H9 (cell line): ENCODE data around the gene RASGRF1. TPM values are rescaled to one million over a fixed set of nuclear protein-coding genes. Genes with fewer than 3 reads are reported as not detected.

ENCODE experiments used
- DNase-seq: peaks from one replicate; pipeline ENCODE4 v3.0.0-alpha.2; 2017
- H2AFZ ChIP-seq: one replicate; pipeline ENCODE4 v1.6.1; 2013; ENCODE audit warnings: mild to moderate bottlenecking, low read length, control low read depth, moderate library complexity
- H2AK5ac ChIP-seq: 2 replicates; pipeline ENCODE4 v1.6.1; 2013; ENCODE audit warnings: low read length, control low read depth, mixed read lengths; ENCODE audit not compliant: insufficient read length
- H2BK120ac ChIP-seq: one replicate; pipeline ENCODE4 v1.6.1; 2013; ENCODE audit warnings: low read depth, mild to moderate bottlenecking, low read length, control low read depth, inconsistent platforms; ENCODE audit not compliant: poor library complexity, severe bottlenecking
- H2BK12ac ChIP-seq: 2 replicates; pipeline ENCODE4 v1.6.1; 2013; ENCODE audit warnings: low read length, control low read depth, mixed read lengths, low read depth; ENCODE audit not compliant: insufficient read length
- H2BK15ac ChIP-seq: 2 replicates; pipeline ENCODE4 v1.6.1; 2013; ENCODE audit warnings: low read depth, low read length, control low read depth
- H2BK20ac ChIP-seq: one replicate; pipeline ENCODE4 v1.6.1; 2013; ENCODE audit warnings: low read depth, mild to moderate bottlenecking, low read length, control low read depth, inconsistent platforms; ENCODE audit not compliant: poor library complexity, severe bottlenecking
- H2BK5ac ChIP-seq: 2 replicates; pipeline ENCODE4 v1.6.1; 2013; ENCODE audit warnings: low read length, control low read depth, mixed read lengths; ENCODE audit not compliant: insufficient read length
- H3K14ac ChIP-seq: 2 replicates; pipeline ENCODE4 v1.6.1; 2013; ENCODE audit warnings: low read length, control low read depth; ENCODE audit not compliant: insufficient read depth
- H3K18ac ChIP-seq: 2 replicates; pipeline ENCODE4 v1.6.1; 2013; ENCODE audit warnings: low read depth, mild to moderate bottlenecking, mixed read lengths, low read length, control low read depth; ENCODE audit not compliant: insufficient read length
- H3K23ac ChIP-seq: 2 replicates; pipeline ENCODE4 v1.6.1; 2013; ENCODE audit warnings: low read length, control low read depth, mixed read lengths, low read depth; ENCODE audit not compliant: insufficient read length
- H3K23me2 ChIP-seq: 2 replicates; pipeline ENCODE4 v1.6.1; 2013; ENCODE audit warnings: low read depth, mild to moderate bottlenecking, mixed read lengths, low read length, control low read depth; ENCODE audit not compliant: insufficient read length, poor library complexity, severe bottlenecking
- H3K27ac ChIP-seq: 2 replicates; pipeline ENCODE4 v1.5.1; 2013; ENCODE audit warnings: low read length, control low read depth, mixed read lengths, low read depth; ENCODE audit not compliant: insufficient read length
- H3K27me3 ChIP-seq: 2 replicates; pipeline ENCODE4 v1.6.1; 2013; ENCODE audit warnings: low read length, control low read depth, inconsistent platforms; ENCODE audit not compliant: insufficient read depth
- H3K4ac ChIP-seq: 2 replicates; pipeline ENCODE4 v1.6.1; 2013; ENCODE audit warnings: low read depth, mild to moderate bottlenecking, control low read depth, inconsistent platforms, low read length, moderate library complexity
- H3K4me1 ChIP-seq: 2 replicates; pipeline ENCODE4 v1.6.1; 2013; ENCODE audit warnings: low read length, control low read depth, inconsistent platforms; ENCODE audit not compliant: insufficient read depth
- H3K4me2 ChIP-seq: 2 replicates; pipeline ENCODE4 v1.6.1; 2013; ENCODE audit warnings: low read length, control low read depth, mixed read lengths; ENCODE audit not compliant: insufficient read length, insufficient read depth
- H3K56ac ChIP-seq: 2 replicates; pipeline ENCODE4 v1.6.1; 2013; ENCODE audit warnings: low read depth, mild to moderate bottlenecking, mixed read lengths, low read length, control low read depth; ENCODE audit not compliant: insufficient read length
- H3K79me1 ChIP-seq: 2 replicates; pipeline ENCODE4 v1.6.1; 2013; ENCODE audit warnings: low read depth, mild to moderate bottlenecking, moderate library complexity, low read length, control low read depth, inconsistent platforms; ENCODE audit not compliant: insufficient read depth, poor library complexity, severe bottlenecking
- H3K79me2 ChIP-seq: 2 replicates; pipeline ENCODE4 v1.6.1; 2013; ENCODE audit warnings: low read length, control low read depth, inconsistent platforms; ENCODE audit not compliant: insufficient read depth
- H3K9ac ChIP-seq: 2 replicates; pipeline ENCODE4 v1.6.1; 2013; ENCODE audit warnings: low read length, control low read depth, mixed read lengths; ENCODE audit not compliant: insufficient read length; ENCODE audit errors: extremely low read depth
- H3K9me3 ChIP-seq: one replicate; pipeline ENCODE4 v1.6.1; 2013; ENCODE audit warnings: low read depth, low read length, inconsistent platforms; ENCODE audit not compliant: control insufficient read depth
- H3T11ph ChIP-seq: one replicate; pipeline ENCODE4 v1.6.1; 2013; ENCODE audit warnings: mild to moderate bottlenecking, low read length, control low read depth, inconsistent platforms
- H4K20me1 ChIP-seq: one replicate; pipeline ENCODE4 v1.6.1; 2013; ENCODE audit not compliant: control insufficient read depth, insufficient read length, insufficient read depth
- H4K5ac ChIP-seq: 2 replicates; pipeline ENCODE4 v1.6.1; 2013; ENCODE audit warnings: low read depth, mild to moderate bottlenecking, mixed read lengths, low read length, control low read depth; ENCODE audit not compliant: insufficient read length
- H4K8ac ChIP-seq: replicated peaks from 2 replicates; pipeline ENCODE4 v1.6.1; 2013; ENCODE audit warnings: low read length, control low read depth, mixed read lengths, low read depth; ENCODE audit not compliant: insufficient read length
- H4K91ac ChIP-seq: 2 replicates; pipeline ENCODE4 v1.6.1; 2013; ENCODE audit warnings: low read depth, mild to moderate bottlenecking, moderate library complexity, mixed read lengths, low read length, control low read depth; ENCODE audit not compliant: insufficient read length
- H3K27ac Mint-ChIP-seq, 3 experiments: 2 replicates in 2 of 3; 3 replicates in 1 of 3; pipeline ENCODE4 v1.8.0; 2020 to 2021; ENCODE audit warnings: mixed read lengths in 3 of 3, mild to moderate bottlenecking in 1 of 3, moderate library complexity in 1 of 3
- H3K27me3 Mint-ChIP-seq: 2 replicates; pipeline ENCODE4 v1.8.0; 2021; ENCODE audit warnings: low read depth, mild to moderate bottlenecking, moderate library complexity, mixed read lengths
- H3K36me3 Mint-ChIP-seq, 3 experiments: 2 replicates in 2 of 3; 3 replicates in 1 of 3; pipeline ENCODE4 v1.8.0; 2020 to 2021; ENCODE audit warnings: low read depth in 3 of 3, mixed read lengths in 3 of 3; ENCODE audit not compliant: insufficient read depth in 1 of 3
- H3K4me1 Mint-ChIP-seq, 2 experiments: 2 replicates each; pipeline ENCODE4 v1.8.0; 2020; ENCODE audit warnings: mixed read lengths in 2 of 2
- H3K4me3 Mint-ChIP-seq, 2 experiments: 2 replicates in 1 of 2; 3 replicates in 1 of 2; pipeline ENCODE4 v1.8.0; 2020 to 2021; ENCODE audit warnings: mild to moderate bottlenecking in 2 of 2, mixed read lengths in 2 of 2, moderate library complexity in 1 of 2
- H3K9me3 Mint-ChIP-seq, 2 experiments: 2 replicates in 1 of 2; 3 replicates in 1 of 2; pipeline ENCODE4 v1.8.0; 2020; ENCODE audit warnings: mild to moderate bottlenecking in 2 of 2, mixed read lengths in 2 of 2, moderate library complexity in 1 of 2
- WGBS: extraction: QIAGEN DNeasy Blood & Tissue Kit; methylation state at CpG from one replicate; pipeline ENCODE4 v1.1.7; 2013; ENCODE audit warnings: missing lambda C conversion rate, low lambda C conversion rate, mixed read lengths; ENCODE audit not compliant: insufficient read length; ENCODE audit errors: extremely low coverage; 5-methylcytosine and 5-hydroxymethylcytosine counted together
- total RNA-seq: library from RNA; stranded (reverse); gene quantifications from 2 replicates; pipeline ENCODE4 v1.2.1, GENCODE V29; 2021
- TF ChIP-seq, protein P1 (sequence below): fragments of 200-600 bp; sonication (generic); conservative IDR thresholded peaks from 3 replicates; pipeline ENCODE4 v1.8.0; 2021; ENCODE audit warnings: antibody characterized with exemption, mild to moderate bottlenecking

Gene RASGRF1
- total RNA-seq, 1 experiment from 2014 or later: 0.48 TPM

DNA sequence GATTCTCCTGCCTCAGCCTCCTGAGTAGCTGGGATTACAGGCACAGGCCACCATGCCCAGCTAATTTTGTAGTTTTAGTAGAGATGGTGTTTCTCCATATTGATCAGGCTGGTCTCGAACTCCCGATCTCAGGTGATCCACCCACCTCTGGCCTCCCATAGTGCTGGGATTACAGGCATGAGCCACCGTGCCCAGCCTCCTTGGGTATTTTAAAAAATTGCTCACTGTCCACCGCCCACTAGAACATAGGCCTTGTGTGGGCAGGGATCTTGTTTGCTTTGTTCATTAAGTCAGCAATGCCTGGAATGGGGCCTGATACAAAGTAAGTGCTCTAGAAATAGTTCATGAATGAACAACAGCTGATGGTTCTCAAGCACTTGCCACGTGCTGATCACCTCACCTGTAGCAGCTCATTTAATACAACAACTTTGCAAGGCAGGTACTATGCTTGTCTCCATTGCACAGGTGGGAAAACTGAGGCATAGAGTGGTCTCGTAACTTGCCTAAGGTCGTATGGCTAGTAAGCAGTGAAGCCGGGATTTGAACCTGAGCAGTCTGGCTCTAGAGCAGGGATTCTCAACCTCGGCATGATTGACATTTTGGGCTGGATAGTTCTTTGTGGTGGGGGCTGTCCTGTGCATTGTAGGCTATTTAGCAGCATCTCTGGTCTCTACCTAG is 133.0 kb downstream of the RASGRF1 start:
- H3K4me3 Mint-ChIP-seq: no peak overlapping the region
- no peak overlapping the region for H3K27ac Mint-ChIP-seq
- no peaks in the 10 kb centered on the region for H4K20me1 ChIP-seq
- H3K36me3 Mint-ChIP-seq: no peaks in the 10 kb centered on the region; a peak in 1 of 7 replicates
- H3K79me2 ChIP-seq: no peaks in the 10 kb centered on the region
- no peak overlapping the region for H2BK5ac ChIP-seq
- H3K4ac ChIP-seq: no peak overlapping the region
- no peak overlapping the region for H2AK5ac ChIP-seq
- H3K18ac ChIP-seq: no peak overlapping the region
- H2BK20ac ChIP-seq: no peak overlapping the region
- H3T11ph ChIP-seq: peak overlapping the region; percentile 4
- H3K79me1 ChIP-seq: no peaks in the 10 kb centered on the region
- no peak overlapping the region for H4K8ac ChIP-seq
- H4K91ac ChIP-seq: no peak overlapping the region
- no CpG with 5 or more reads among the region's 9 CpGs for WGBS
- no peak overlapping the region for H2BK12ac ChIP-seq
- H4K5ac ChIP-seq: no peak overlapping the region
- DNase-seq: no peak
- TF ChIP-seq, protein P1, sequence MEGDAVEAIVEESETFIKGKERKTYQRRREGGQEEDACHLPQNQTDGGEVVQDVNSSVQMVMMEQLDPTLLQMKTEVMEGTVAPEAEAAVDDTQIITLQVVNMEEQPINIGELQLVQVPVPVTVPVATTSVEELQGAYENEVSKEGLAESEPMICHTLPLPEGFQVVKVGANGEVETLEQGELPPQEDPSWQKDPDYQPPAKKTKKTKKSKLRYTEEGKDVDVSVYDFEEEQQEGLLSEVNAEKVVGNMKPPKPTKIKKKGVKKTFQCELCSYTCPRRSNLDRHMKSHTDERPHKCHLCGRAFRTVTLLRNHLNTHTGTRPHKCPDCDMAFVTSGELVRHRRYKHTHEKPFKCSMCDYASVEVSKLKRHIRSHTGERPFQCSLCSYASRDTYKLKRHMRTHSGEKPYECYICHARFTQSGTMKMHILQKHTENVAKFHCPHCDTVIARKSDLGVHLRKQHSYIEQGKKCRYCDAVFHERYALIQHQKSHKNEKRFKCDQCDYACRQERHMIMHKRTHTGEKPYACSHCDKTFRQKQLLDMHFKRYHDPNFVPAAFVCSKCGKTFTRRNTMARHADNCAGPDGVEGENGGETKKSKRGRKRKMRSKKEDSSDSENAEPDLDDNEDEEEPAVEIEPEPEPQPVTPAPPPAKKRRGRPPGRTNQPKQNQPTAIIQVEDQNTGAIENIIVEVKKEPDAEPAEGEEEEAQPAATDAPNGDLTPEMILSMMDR: no peak
- H3K4me2 ChIP-seq: no peak overlapping the region
- H3K23ac ChIP-seq: no peak overlapping the region
- H3K27me3 Mint-ChIP-seq: peaks cover 5% of the 10 kb centered on the region; the same call in 1 of the 2 replicates
- no peak overlapping the region for H3K14ac ChIP-seq
- peaks cover 5% of the 10 kb centered on the region; the same call in 1 of the 2 replicates for H3K4me1 ChIP-seq
- H2BK120ac ChIP-seq: no peak overlapping the region
- H2BK15ac ChIP-seq: no peak overlapping the region
- H3K27ac ChIP-seq: no peak overlapping the region
- no peaks in the 10 kb centered on the region for H3K9me3 ChIP-seq
- no peak overlapping the region for H3K56ac ChIP-seq
- H3K27me3 ChIP-seq: no peaks in the 10 kb centered on the region
- no peak overlapping the region for H2AFZ ChIP-seq
- peaks cover 10 to 13% of the 10 kb centered on the region in 2 experiments for H3K4me1 Mint-ChIP-seq
- no peaks in the 10 kb centered on the region for H3K23me2 ChIP-seq
- no peak overlapping the region for H3K9ac ChIP-seq
- H3K9me3 Mint-ChIP-seq: peaks cover 0 to 3% of the 10 kb centered on the region in 2 experiments; a peak in 2 of 5 replicates
